ENCODE data around the gene NRCAM. TPM values are rescaled to one million over a fixed set of nuclear protein-coding genes. Genes with fewer than 3 reads are reported as not detected.
"Not testable (repeated sequence)": the region's sequence is repeated elsewhere in the genome, so short reads cannot be mapped to it uniquely, and the experiment has no call there.

NRCAM gene
- total RNA-seq, 1 donor from 2014 or later, result 0.14 TPM

GRCh38 chr7:108283252-108283651, 173.0 kb downstream of the NRCAM start:
- intact Hi-C loops (cut with micrococcal nuclease), result no loop called here
- no peaks in the 10 kb centered on the region for H3K4me1 ChIP-seq
- no peak overlapping the region for H3K27ac ChIP-seq (replicated peaks)
- TF ChIP-seq CTCF (IDR thresholded peaks at IDR 0.05; ENCODE audit: borderline replicate concordance), result no peak
- DNase-seq, result no peak
- no peaks in the 10 kb centered on the region for H3K36me3 ChIP-seq
- H3K9me3 ChIP-seq (replicated peaks), result no peaks in the 10 kb centered on the region
- peaks cover 39% of the 10 kb centered on the region for H3K27me3 ChIP-seq (ENCODE audit: low read depth)
- H3K4me3 ChIP-seq, result no peak overlapping the region

GRCh38 chr7:108282427-108282996, 173.7 kb downstream of the NRCAM start:
- intact Hi-C loops (cut with micrococcal nuclease), result no loop called here

GRCh38 chr7:108280136-108280535, 176.1 kb downstream of the NRCAM start:
- Histone ChIP-seq H3K4me3 (no peak overlapping the region), H3K27ac (replicated peaks) (no peak overlapping the region), H3K27me3 (ENCODE audit: low read depth) (peaks cover 31% of the 10 kb centered on the region), H3K4me1 (no peaks in the 10 kb centered on the region), H3K36me3 (no peaks in the 10 kb centered on the region), H3K9me3 (replicated peaks) (no peaks in the 10 kb centered on the region)
- no peak for TF ChIP-seq CTCF (IDR thresholded peaks at IDR 0.05; ENCODE audit: borderline replicate concordance)
- intact Hi-C loops (cut with micrococcal nuclease), result no loop called here
- DNase-seq, result no peak

More at GRCh38 chr7:108282427-108282996, 173.7 kb downstream of the NRCAM start:
- no peaks in the 10 kb centered on the region for H3K36me3 ChIP-seq
- no peak for TF ChIP-seq CTCF (IDR thresholded peaks at IDR 0.05; ENCODE audit: borderline replicate concordance)
- H3K9me3 ChIP-seq (replicated peaks), result no peaks in the 10 kb centered on the region
- no peak overlapping the region for H3K4me3 ChIP-seq
- no peak overlapping the region for H3K27ac ChIP-seq (replicated peaks)
- DNase-seq, result no peak
- no peaks in the 10 kb centered on the region for H3K4me1 ChIP-seq
- peaks cover 47% of the 10 kb centered on the region for H3K27me3 ChIP-seq (ENCODE audit: low read depth)

- no peak for TF ChIP-seq CTCF (IDR thresholded peaks at IDR 0.05; ENCODE audit: borderline replicate concordance)
- H3K9me3 ChIP-seq (replicated peaks), result no peaks in the 10 kb centered on the region
- no peak for DNase-seq
- peaks cover 18% of the 10 kb centered on the region for H3K27me3 ChIP-seq (ENCODE audit: low read depth)
- H3K27ac ChIP-seq (replicated peaks), result no peak overlapping the region
- H3K4me1 ChIP-seq, result no peaks in the 10 kb centered on the region
- intact Hi-C loops (cut with micrococcal nuclease), result no loop called here
- H3K36me3 ChIP-seq, result no peaks in the 10 kb centered on the region
- H3K4me3 ChIP-seq, result no peak overlapping the region
These were observed 177.5 kb downstream of the NRCAM start for GRCh38 chr7:108278776-108279175.

GRCh38 chr7:108278281-108278680, 178.0 kb downstream of the NRCAM start:
- intact Hi-C loops (cut with micrococcal nuclease), result no loop called here
- DNase-seq, result no peak

GRCh38 chr7:108274447-108274846, 181.8 kb downstream of the NRCAM start:
- H3K4me1 ChIP-seq; intact Hi-C loops (cut with micrococcal nuclease); H3K4me3 ChIP-seq; H3K9me3 ChIP-seq (replicated peaks); H3K27ac ChIP-seq (replicated peaks); H3K36me3 ChIP-seq; DNase-seq: not testable (repeated sequence)
- peaks cover 12% of the 10 kb centered on the region for H3K27me3 ChIP-seq (ENCODE audit: low read depth)

More at GRCh38 chr7:108278281-108278680, 178.0 kb downstream of the NRCAM start:
- no peak overlapping the region for H3K27ac ChIP-seq (replicated peaks)
- no peaks in the 10 kb centered on the region for H3K4me1 ChIP-seq
- H3K4me3 ChIP-seq, result no peak overlapping the region
- H3K27me3 ChIP-seq (ENCODE audit: low read depth), result peaks cover 17% of the 10 kb centered on the region
- H3K36me3 ChIP-seq, result no peaks in the 10 kb centered on the region
- no peaks in the 10 kb centered on the region for H3K9me3 ChIP-seq (replicated peaks)
- no peak for TF ChIP-seq CTCF (IDR thresholded peaks at IDR 0.05; ENCODE audit: borderline replicate concordance)

GRCh38 chr7:108272891-108273290, 183.3 kb downstream of the NRCAM start:
- H3K9me3 ChIP-seq (replicated peaks); H3K36me3 ChIP-seq; H3K4me3 ChIP-seq; H3K27ac ChIP-seq (replicated peaks); H3K27me3 ChIP-seq (ENCODE audit: low read depth); H3K4me1 ChIP-seq; intact Hi-C loops (cut with micrococcal nuclease); DNase-seq: not testable (repeated sequence)
